HepG2 (cell line): ENCODE results near the gene CXCR5. TPM values are rescaled to one million over a fixed set of nuclear protein-coding genes. Genes with fewer than 3 reads are reported as not detected.

Source experiments
- ARHGAP35 ChIP-seq: sonication (generic); formaldehyde crosslinking; IDR thresholded peaks from 2 replicates; pipeline ENCODE4 v1.9.0; 2022; ENCODE audit warnings: mild to moderate bottlenecking, inconsistent platforms, moderate library complexity, missing genetic modification reagents, borderline replicate concordance
- BRF2 ChIP-seq: sonication (generic); formaldehyde crosslinking; IDR thresholded peaks from 2 replicates; pipeline ENCODE4 v1.8.1; 2022; ENCODE audit warnings: mild to moderate bottlenecking, missing genetic modification reagents
- EEA1 ChIP-seq: sonication (generic); formaldehyde crosslinking; IDR thresholded peaks from 2 replicates; pipeline ENCODE4 v1.5.1; 2020; ENCODE audit warnings: mild to moderate bottlenecking, missing genetic modification reagents, borderline replicate concordance
- FOXJ3 ChIP-seq: sonication (generic); formaldehyde crosslinking; IDR thresholded peaks from 2 replicates; pipeline ENCODE4 v1.4.0; 2020; ENCODE audit warnings: missing genetic modification reagents, mild to moderate bottlenecking, borderline replicate concordance
- GATAD1 ChIP-seq: IDR thresholded peaks from 2 replicates; pipeline ENCODE4 v1.6.1; 2016; ENCODE audit warnings: missing genetic modification reagents, missing compliant biosample characterization
- HMG20B ChIP-seq: conservative IDR thresholded peaks from 2 replicates; pipeline ENCODE4 v1.6.1; 2016; ENCODE audit warnings: missing genetic modification reagents, missing compliant biosample characterization
- JUNB ChIP-seq: sonication (generic); formaldehyde crosslinking; IDR thresholded peaks from 2 replicates; pipeline ENCODE4 v1.8.0; 2022; ENCODE audit warnings: missing genetic modification reagents, mild to moderate bottlenecking, borderline replicate concordance
- SIN3B ChIP-seq: fragments of 150-350 bp; IDR thresholded peaks from 2 replicates; pipeline ENCODE4 v1.6.1; 2014; ENCODE audit warnings: low read length
- ZBTB39 ChIP-seq: sonication (generic); formaldehyde crosslinking; IDR thresholded peaks from 2 replicates; pipeline ENCODE4 v1.5.0; 2020; ENCODE audit warnings: missing genetic modification reagents
- ZNF101 ChIP-seq: sonication (generic); formaldehyde crosslinking; IDR thresholded peaks from 2 replicates; pipeline ENCODE4 v1.4.0; 2020; ENCODE audit warnings: mild to moderate bottlenecking, low read depth, missing genetic modification reagents, borderline replicate concordance
- ZNF619 ChIP-seq: sonication (generic); formaldehyde crosslinking; IDR thresholded peaks from 2 replicates; pipeline ENCODE4 v1.4.0; 2020; ENCODE audit warnings: mild to moderate bottlenecking, missing genetic modification reagents
- ZNF878 ChIP-seq: sonication (generic); formaldehyde crosslinking; IDR thresholded peaks from 2 replicates; pipeline ENCODE4 v1.8.1; 2023; ENCODE audit warnings: mild to moderate bottlenecking, missing genetic modification reagents, moderate library complexity
- polyA plus RNA-seq, 8 experiments: library from polyadenylated mRNA; depleted of rRNA in 3 of 8; stranded (reverse) in 7 of 8; unstranded in 1 of 8; fragments of >200 nt; fragmentation: Illumina TruSeq in 4 of 8; extraction: Trizol in 4 of 8; gene quantifications; 2 replicates each; pipeline versions ENCODE4 v1.2.1 to v1.2.3, GENCODE V29; 2011 to 2016; ENCODE audit warnings: low read depth in 4 of 8, missing spikeins in 1 of 8, mixed read lengths in 1 of 8; ENCODE audit not compliant: insufficient read depth in 1 of 8
- total RNA-seq, 5 experiments: library from RNA; depleted of rRNA; stranded (reverse); fragments of >200 nt; fragmentation: Illumina TruSeq; extraction: Trizol; gene quantifications; 2 replicates each; pipeline ENCODE4 v1.2.3, GENCODE V29; 2016; ENCODE audit warnings: low read depth in 1 of 5
- TF ChIP-seq, protein P1 (sequence below): sonication (generic); formaldehyde crosslinking; IDR thresholded peaks from 2 replicates; pipeline ENCODE4 v1.4.0; 2020; ENCODE audit warnings: missing genetic modification reagents
- TF ChIP-seq, protein P2 (sequence below): IDR thresholded peaks from 2 replicates; pipeline ENCODE4 v1.6.1; 2016; ENCODE audit warnings: low read depth, borderline replicate concordance
- TF ChIP-seq, protein P3 (sequence below): sonication (generic); formaldehyde crosslinking; IDR thresholded peaks from 2 replicates; pipeline ENCODE4 v1.5.1; 2020; ENCODE audit warnings: mild to moderate bottlenecking, missing genetic modification reagents, moderate library complexity
- TF ChIP-seq, protein P4 (sequence below): IDR thresholded peaks from 2 replicates; pipeline ENCODE4 v1.6.1; 2016

Gene CXCR5
- total and polyA plus RNA-seq, 2 of the 13 experiments (the other 11 are each of a cell fraction or from before 2014, with no cell fraction given): not detected

DNA sequence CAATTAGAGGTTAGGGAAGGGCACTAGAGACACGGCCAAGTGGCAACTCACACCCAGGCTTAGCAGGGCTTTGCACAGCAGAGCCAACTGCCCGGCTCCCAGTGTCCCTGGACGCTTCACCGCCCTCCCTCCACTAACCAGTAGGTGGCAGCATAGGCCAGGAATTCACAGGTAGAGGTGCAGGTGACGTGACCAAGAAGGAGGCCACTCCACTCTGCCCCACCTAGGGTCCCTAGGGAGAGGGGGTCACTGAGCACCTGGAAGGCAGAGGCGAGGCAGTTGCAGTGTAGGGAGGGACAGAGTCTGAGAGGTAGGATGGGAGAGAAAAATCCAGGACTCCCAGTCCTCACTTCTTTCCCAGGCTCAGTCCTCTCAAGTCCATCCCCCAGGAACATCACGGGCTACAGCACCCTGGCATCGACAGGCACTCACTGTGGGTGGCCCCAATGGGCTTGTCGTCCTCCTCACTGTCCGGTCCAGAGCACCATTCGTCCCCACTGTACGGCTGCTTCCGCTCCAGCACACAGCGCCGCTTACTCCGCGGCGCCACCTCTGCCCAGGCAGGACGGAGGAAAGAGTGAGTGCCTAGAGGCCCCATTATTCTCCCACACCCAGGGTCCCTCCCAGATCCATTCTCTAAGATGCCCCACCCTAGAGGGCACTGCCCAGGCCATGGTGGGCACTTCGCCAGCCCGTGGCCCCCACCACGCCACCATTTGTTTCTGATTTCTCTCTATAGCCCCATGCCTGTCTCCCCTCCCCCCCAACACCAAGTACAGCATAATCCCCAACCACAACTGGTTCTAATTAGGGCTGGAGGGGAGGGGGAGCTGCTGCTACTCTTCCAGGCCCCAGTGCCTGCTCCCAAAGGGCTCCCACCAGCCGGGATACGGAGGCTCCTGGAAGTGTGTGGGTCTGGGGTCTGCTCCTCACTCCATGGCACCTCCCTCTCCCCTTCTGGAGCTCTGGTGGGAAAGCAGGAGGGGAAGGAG is 23.7 kb downstream of the CXCR5 start (continued):
- TF ChIP-seq, protein P1, sequence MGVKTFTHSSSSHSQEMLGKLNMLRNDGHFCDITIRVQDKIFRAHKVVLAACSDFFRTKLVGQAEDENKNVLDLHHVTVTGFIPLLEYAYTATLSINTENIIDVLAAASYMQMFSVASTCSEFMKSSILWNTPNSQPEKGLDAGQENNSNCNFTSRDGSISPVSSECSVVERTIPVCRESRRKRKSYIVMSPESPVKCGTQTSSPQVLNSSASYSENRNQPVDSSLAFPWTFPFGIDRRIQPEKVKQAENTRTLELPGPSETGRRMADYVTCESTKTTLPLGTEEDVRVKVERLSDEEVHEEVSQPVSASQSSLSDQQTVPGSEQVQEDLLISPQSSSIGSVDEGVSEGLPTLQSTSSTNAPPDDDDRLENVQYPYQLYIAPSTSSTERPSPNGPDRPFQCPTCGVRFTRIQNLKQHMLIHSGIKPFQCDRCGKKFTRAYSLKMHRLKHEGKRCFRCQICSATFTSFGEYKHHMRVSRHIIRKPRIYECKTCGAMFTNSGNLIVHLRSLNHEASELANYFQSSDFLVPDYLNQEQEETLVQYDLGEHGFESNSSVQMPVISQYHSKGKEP (CRISPR knock-in tag): peak; percentile 45; the same call in 1 of the 2 replicates
- peak; percentile 69 for TF ChIP-seq GATAD1
- no peak for TF ChIP-seq JUNB (CRISPR knock-in tag)
- TF ChIP-seq, protein P2, sequence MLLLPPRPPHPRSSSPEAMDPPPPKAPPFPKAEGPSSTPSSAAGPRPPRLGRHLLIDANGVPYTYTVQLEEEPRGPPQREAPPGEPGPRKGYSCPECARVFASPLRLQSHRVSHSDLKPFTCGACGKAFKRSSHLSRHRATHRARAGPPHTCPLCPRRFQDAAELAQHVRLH (CRISPR knock-in tag): no peak
- TF ChIP-seq, protein P3, sequence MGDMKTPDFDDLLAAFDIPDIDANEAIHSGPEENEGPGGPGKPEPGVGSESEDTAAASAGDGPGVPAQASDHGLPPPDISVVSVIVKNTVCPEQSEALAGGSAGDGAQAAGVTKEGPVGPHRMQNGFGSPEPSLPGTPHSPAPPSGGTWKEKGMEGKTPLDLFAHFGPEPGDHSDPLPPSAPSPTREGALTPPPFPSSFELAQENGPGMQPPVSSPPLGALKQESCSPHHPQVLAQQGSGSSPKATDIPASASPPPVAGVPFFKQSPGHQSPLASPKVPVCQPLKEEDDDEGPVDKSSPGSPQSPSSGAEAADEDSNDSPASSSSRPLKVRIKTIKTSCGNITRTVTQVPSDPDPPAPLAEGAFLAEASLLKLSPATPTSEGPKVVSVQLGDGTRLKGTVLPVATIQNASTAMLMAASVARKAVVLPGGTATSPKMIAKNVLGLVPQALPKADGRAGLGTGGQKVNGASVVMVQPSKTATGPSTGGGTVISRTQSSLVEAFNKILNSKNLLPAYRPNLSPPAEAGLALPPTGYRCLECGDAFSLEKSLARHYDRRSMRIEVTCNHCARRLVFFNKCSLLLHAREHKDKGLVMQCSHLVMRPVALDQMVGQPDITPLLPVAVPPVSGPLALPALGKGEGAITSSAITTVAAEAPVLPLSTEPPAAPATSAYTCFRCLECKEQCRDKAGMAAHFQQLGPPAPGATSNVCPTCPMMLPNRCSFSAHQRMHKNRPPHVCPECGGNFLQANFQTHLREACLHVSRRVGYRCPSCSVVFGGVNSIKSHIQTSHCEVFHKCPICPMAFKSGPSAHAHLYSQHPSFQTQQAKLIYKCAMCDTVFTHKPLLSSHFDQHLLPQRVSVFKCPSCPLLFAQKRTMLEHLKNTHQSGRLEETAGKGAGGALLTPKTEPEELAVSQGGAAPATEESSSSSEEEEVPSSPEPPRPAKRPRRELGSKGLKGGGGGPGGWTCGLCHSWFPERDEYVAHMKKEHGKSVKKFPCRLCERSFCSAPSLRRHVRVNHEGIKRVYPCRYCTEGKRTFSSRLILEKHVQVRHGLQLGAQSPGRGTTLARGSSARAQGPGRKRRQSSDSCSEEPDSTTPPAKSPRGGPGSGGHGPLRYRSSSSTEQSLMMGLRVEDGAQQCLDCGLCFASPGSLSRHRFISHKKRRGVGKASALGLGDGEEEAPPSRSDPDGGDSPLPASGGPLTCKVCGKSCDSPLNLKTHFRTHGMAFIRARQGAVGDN (CRISPR knock-in tag): peak; percentile 63
- no peak for TF ChIP-seq ZNF878 (CRISPR knock-in tag)
- TF ChIP-seq FOXJ3: no peak
- TF ChIP-seq, protein P4, sequence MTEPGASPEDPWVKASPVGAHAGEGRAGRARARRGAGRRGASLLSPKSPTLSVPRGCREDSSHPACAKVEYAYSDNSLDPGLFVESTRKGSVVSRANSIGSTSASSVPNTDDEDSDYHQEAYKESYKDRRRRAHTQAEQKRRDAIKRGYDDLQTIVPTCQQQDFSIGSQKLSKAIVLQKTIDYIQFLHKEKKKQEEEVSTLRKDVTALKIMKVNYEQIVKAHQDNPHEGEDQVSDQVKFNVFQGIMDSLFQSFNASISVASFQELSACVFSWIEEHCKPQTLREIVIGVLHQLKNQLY (CRISPR knock-in tag): no peak
- TF ChIP-seq SIN3B: no peak; the same call in 1 of the 2 replicates
- 0 out of 2 replicates have a peak, but pooled peaks have one; percentile 33 for TF ChIP-seq ZBTB39
- TF ChIP-seq HMG20B (CRISPR knock-in tag): 0 out of 2 replicates have a peak, but pooled peaks have one; percentile 27
- no peak for TF ChIP-seq EEA1 (CRISPR knock-in tag)
- no peak for TF ChIP-seq ARHGAP35 (CRISPR knock-in tag)
- TF ChIP-seq BRF2 (CRISPR knock-in tag): no peak
- no peak for TF ChIP-seq ZNF619 (CRISPR knock-in tag)
- TF ChIP-seq ZNF101 (CRISPR knock-in tag): no peak
